Suprapubic skin (tissue), 4 donors: ENCODE measurements around the gene PLIN3. TPM values are rescaled to one million over a fixed set of nuclear protein-coding genes. Genes with fewer than 3 reads are reported as not detected.

Source experiments
- DNase-seq, 2 donors: peaks; one replicate each; pipeline ENCODE4 v3.0.0-alpha.2; 2019; ENCODE audit warnings: low spot score in 2 of 2
- H3K27ac ChIP-seq: fragments of 200-600 bp; sonication (generic); one replicate; pipeline ENCODE4 v1.5.1; 2019
- H3K27me3 ChIP-seq: fragments of 200-600 bp; sonication (generic); one replicate; pipeline ENCODE4 v1.5.1; 2019
- H3K36me3 ChIP-seq: fragments of 200-600 bp; sonication (generic); one replicate; pipeline ENCODE4 v1.5.1; 2019
- H3K4me1 ChIP-seq: fragments of 200-600 bp; sonication (generic); one replicate; pipeline ENCODE4 v1.5.1; 2019
- H3K4me3 ChIP-seq: fragments of 200-600 bp; sonication (generic); one replicate; pipeline ENCODE4 v1.5.1; 2019; ENCODE audit warnings: mild to moderate bottlenecking
- H3K9me3 ChIP-seq: fragments of 200-600 bp; sonication (generic); one replicate; pipeline ENCODE4 v1.5.1; 2019
- EP300 ChIP-seq: sonication (generic); formaldehyde crosslinking; IDR thresholded peaks from one replicate; pipeline ENCODE4 v1.6.1; 2017; ENCODE audit warnings: antibody characterized with exemption
- POLR2A ChIP-seq, 2 donors: fragments of 450-650 bp; IDR thresholded peaks; one replicate each; pipeline ENCODE4 v1.6.1; 2017; ENCODE audit warnings: antibody characterized with exemption in 2 of 2, mild to moderate bottlenecking in 2 of 2, moderate library complexity in 2 of 2
- POLR2AphosphoS5 ChIP-seq, 3 donors: sonication (generic); formaldehyde crosslinking; IDR thresholded peaks; one replicate each; pipeline ENCODE4 v1.6.1; 2017; ENCODE audit warnings: antibody characterized with exemption in 3 of 3
- WGBS: methylation state at CpG from one replicate; pipeline ENCODE4 v1.1.5; 2018; 5-methylcytosine and 5-hydroxymethylcytosine counted together
- total RNA-seq, 4 donors: library from RNA; depleted of rRNA; stranded (reverse); fragments of >200 nt; gene quantifications; one replicate each; pipeline ENCODE4 v1.1.0, GENCODE V29; 2016
- TF ChIP-seq, protein P1 (sequence below), 2 donors: fragments of 200-600 bp in 1 of 2; fragments of 450-650 bp in 1 of 2; sonication (generic) in 1 of 2; IDR thresholded peaks; one replicate each; pipeline ENCODE4 v1.5.1; 2016 to 2019; ENCODE audit warnings: antibody characterized with exemption in 2 of 2, mild to moderate bottlenecking in 1 of 2, moderate library complexity in 1 of 2

PLIN3 gene
- total RNA-seq, 4 donors from 2014 or later: 52.4 to 74.9 (median 65.5) TPM

DNA sequence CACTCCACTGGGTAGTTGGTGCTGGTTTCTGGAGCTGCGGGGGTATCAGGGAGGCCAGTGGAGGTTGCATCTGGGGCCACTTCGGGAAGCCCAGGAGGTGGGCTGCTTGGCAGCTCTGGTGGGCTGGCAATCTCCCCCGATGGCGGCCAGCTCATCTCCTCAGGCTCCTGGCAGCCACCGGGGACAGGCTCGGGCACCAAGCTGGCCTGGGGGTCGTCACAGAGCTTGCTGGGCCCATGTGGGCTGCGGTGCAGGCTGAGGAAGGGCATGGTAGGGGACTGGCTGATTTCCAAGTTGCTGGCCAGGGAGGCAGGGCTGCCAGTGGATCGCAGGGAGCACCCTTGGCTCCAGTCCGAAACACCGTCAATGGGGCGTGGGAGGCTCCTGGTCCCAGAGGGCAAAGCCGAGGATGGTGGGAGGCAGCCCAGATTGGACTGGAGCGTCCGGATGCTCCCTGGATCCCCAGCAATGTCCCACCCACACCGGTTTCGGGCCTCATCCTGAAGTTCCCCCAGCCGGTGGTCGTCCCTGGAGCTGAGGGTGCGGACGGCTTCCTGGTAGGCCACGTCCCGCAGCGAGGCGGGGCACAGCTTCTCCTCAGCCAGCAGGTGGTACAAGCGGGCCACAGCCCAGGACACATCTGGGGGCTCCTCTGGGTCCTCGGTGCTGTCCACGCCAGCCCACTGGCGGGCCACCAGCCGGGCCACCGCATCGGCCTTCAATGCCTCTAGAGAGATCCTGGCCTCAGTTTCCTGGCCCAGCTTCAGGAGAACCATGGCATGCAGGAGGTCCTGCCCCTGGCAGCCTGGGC lies 49.8 kb downstream of the PLIN3 start:
- Histone ChIP-seq H3K4me3 (no peak overlapping the region), H3K4me1 (peaks cover 25% of the 10 kb centered on the region), H3K27ac (no peak overlapping the region), H3K27me3 (no peaks in the 10 kb centered on the region), H3K36me3 (peaks cover 37% of the 10 kb centered on the region), H3K9me3 (no peaks in the 10 kb centered on the region)
- TF ChIP-seq POLR2AphosphoS5 (IDR thresholded peaks at IDR 0.05) (no peak), EP300 (no peak), POLR2A (IDR thresholded peaks at IDR 0.05) (no peak)
- TF ChIP-seq, protein P1, sequence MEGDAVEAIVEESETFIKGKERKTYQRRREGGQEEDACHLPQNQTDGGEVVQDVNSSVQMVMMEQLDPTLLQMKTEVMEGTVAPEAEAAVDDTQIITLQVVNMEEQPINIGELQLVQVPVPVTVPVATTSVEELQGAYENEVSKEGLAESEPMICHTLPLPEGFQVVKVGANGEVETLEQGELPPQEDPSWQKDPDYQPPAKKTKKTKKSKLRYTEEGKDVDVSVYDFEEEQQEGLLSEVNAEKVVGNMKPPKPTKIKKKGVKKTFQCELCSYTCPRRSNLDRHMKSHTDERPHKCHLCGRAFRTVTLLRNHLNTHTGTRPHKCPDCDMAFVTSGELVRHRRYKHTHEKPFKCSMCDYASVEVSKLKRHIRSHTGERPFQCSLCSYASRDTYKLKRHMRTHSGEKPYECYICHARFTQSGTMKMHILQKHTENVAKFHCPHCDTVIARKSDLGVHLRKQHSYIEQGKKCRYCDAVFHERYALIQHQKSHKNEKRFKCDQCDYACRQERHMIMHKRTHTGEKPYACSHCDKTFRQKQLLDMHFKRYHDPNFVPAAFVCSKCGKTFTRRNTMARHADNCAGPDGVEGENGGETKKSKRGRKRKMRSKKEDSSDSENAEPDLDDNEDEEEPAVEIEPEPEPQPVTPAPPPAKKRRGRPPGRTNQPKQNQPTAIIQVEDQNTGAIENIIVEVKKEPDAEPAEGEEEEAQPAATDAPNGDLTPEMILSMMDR (IDR thresholded peaks at IDR 0.05): no peak
- DNase-seq: no peak
- 85% methylated on average over 24 of the region's 32 CpGs for WGBS

DNA sequence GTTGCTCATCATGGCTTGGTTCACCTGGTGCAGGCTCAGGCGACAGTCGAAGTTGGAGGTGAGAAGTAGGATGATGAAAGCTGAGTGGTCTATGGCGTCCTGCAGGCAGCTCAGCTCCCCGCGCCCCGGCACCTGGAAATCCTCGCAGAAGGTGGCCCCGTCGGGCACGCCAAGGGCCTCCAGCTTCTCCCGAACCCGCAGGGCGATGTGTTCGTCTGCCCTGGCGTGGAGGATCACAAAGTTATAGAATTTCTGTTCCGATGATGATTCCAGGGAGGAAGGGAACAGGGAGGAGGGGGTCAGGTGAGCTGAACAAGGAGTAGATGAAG lies 50.6 kb downstream of the PLIN3 start:
- no peak for DNase-seq
- no peak overlapping the region for H3K4me3 ChIP-seq
- H3K36me3 ChIP-seq: peaks cover 37% of the 10 kb centered on the region
- H3K27ac ChIP-seq: no peak overlapping the region
- TF ChIP-seq EP300 (no peak), POLR2A (IDR thresholded peaks at IDR 0.05) (no peak), POLR2AphosphoS5 (IDR thresholded peaks at IDR 0.05) (no peak)
- TF ChIP-seq, protein P1 (IDR thresholded peaks at IDR 0.05): no peak
- no peaks in the 10 kb centered on the region for H3K27me3 ChIP-seq
- H3K4me1 ChIP-seq: peaks cover 31% of the 10 kb centered on the region
- WGBS: 92% methylated on average over 15 of the region's 16 CpGs
- no peaks in the 10 kb centered on the region for H3K9me3 ChIP-seq

DNA sequence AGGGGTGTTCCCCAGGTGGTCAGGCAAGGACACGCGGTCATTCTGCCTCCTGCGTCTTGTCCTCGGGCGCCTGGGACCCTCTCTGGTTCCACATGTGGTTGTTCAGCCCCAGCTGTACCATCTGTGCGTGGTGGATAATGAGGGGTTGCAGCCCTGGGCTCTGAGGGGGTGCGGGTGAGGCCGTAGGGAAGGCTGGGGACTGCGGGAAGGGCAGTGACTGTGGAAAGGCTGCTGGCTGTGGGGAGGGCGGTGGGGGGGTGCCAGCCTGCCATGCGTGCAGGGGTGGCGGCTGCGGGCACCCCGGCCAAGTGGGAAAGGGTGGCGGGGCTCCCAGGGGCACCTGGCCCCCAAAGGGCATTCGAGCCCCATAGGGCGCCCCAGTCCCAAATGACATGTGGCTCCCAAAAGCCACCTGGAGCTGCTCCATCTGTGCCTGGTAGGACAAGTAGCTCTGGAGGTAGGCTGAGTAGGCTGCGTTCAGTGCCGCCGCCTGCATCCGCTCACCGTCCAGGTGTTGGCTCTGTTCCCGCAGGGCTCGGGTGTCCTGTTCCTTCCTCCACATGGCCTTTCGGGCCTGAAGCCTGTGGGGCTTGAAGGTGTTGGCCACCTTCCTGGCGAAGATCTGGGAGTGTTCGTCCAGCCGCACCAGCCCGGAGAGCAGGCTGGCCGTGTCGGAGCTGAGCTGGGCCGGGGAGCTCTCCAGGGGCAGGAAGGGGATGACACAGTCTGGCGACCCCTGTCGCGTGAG lies 51.1 kb downstream of the PLIN3 start:
- Histone ChIP-seq H3K4me1 (peaks cover 31% of the 10 kb centered on the region), H3K4me3 (peak overlapping the region; percentile 31), H3K9me3 (no peaks in the 10 kb centered on the region), H3K27me3 (no peaks in the 10 kb centered on the region), H3K27ac (no peak overlapping the region), H3K36me3 (peaks cover 37% of the 10 kb centered on the region)
- WGBS: 92% methylated on average over 18 of the region's 35 CpGs
- DNase-seq: no peak
- TF ChIP-seq, protein P1 (IDR thresholded peaks at IDR 0.05): no peak

DNA sequence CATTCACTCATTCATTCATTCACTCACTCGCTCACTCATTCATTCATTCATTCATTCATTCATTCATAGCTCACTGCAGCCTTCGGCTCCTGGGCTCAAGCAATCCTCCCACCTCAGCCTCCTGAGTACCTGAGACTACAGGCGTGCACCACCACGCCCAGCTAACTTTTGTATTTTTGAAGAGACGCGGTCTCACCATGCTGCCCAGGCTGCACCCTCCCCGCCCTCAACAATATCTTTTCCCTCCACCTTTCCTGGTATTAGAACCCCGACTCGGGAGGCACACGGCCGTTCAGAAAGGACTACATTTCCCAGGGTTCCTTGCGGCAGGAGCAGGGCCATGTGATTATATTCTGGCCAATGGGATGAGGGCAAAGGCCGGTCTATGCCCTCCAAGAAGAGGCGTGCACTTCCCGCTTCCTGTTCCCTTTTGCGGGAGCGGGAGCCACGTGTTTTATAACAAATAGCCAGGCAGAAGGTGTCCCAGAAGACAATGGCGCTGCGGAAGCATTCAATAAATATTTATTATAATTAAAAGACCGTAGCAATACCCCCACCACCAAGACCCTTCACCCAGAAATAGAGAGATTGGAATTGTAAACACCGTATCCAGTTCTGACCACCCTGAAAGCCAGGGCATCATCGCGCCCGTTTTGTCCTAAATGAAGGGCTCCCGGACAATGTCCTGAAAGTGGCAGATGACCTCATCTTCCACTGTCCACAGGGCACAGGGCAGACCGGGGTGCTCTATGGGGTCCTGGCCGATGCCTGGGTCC lies 51.9 kb downstream of the PLIN3 start:
- Histone ChIP-seq H3K4me1 (peaks cover 31% of the 10 kb centered on the region), H3K36me3 (peaks cover 37% of the 10 kb centered on the region), H3K9me3 (no peaks in the 10 kb centered on the region), H3K27ac (peak overlapping the region; percentile 12), H3K27me3 (no peaks in the 10 kb centered on the region), H3K4me3 (peak overlapping the region; percentile 31)
- TF ChIP-seq POLR2A (IDR thresholded peaks at IDR 0.05) (no peak), POLR2AphosphoS5 (IDR thresholded peaks at IDR 0.05) (peak in 1 of 3 donors; percentile 59)
- 28% methylated on average over 27 of the region's 28 CpGs for WGBS
- peak; percentile 92 for DNase-seq

DNA sequence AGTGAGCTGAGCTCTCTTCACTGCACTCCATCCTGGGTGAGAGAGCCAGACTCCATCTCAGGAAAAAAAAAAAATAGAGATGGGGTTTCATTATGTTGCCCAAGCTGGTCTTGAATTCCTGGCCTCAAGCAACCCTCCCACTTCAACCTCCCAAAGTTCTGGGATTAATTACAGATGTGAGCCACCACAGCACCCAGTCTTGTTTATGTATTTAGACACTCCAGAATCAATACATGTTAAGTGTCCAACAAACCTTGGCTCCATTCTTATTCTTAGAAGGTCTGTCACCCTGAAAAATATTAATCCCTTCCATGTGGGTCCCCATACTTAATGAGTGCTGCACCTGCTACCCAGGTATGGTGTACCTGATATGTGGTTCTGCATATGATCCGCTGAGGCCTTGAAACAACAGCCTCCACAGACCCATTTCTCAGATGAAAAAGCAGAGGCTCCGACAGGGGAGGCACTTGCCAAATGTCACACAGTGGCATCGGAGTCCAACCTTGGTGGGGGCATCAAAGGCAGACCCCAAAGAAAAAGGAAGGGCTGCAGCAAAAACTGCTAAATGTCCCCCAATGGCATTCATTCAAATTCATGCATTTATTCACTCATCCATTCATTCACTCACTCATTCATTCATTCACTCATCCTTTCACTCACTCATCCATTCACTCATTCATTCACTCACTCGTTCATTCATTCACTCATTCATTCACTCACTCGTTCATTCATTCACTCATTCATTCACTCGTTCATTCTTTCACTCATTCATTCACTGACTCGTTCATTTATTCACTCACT lies 52.6 kb downstream of the PLIN3 start:
- peaks cover 31% of the 10 kb centered on the region for H3K4me1 ChIP-seq
- no peak for DNase-seq
- TF ChIP-seq, protein P1 (IDR thresholded peaks at IDR 0.05): no peak
- no peak for TF ChIP-seq POLR2AphosphoS5 (IDR thresholded peaks at IDR 0.05)
- TF ChIP-seq POLR2A (IDR thresholded peaks at IDR 0.05): no peak
- TF ChIP-seq EP300: no peak
- peaks cover 37% of the 10 kb centered on the region for H3K36me3 ChIP-seq
- 71% methylated on average over 7 of the region's 7 CpGs for WGBS
- H3K4me3 ChIP-seq: no peak overlapping the region
- no peaks in the 10 kb centered on the region for H3K27me3 ChIP-seq
- H3K27ac ChIP-seq: no peak overlapping the region
- H3K9me3 ChIP-seq: no peaks in the 10 kb centered on the region
